GM12878 (cell line): Measurements from ENCODE around the gene CD248. TPM values are rescaled to one million over a fixed set of nuclear protein-coding genes. Genes with fewer than 3 reads are reported as not detected.
A peak's percentile ranks its signal among the peaks of the same experiment; 100 is the strongest.

Experiments used
- ATAC-seq: fragments of 200-7000 bp; cut with Tn5 transposase; 3 replicates; pipeline ENCODE4 v1.9.1; 2020; ENCODE audit warnings: mild to moderate bottlenecking, moderate library complexity
- Bru-seq: library from RNA; stranded (reverse); fragments of 400-500 nt; gene quantifications from one replicate; lab custom pipeline; 2021; lab: Mats Ljungman, UMichigan
- BruChase-seq, 2 experiments: library from RNA; stranded (reverse); fragments of 400-500 nt; gene quantifications; one replicate each; lab custom pipeline; 2021; lab: Mats Ljungman, UMichigan
- BruUV-seq: library from RNA; stranded (reverse); fragments of 400-500 nt; replicated peaks from 2 replicates; lab custom pipeline; 2021; lab: Mats Ljungman, UMichigan
- CTCF ChIA-PET: fragments of 300-600 bp; sonication (Branson Sonifier 250); formaldehyde crosslinking; extraction: SDS; loops from one replicate; lab custom pipeline; 2021; ENCODE audit warnings: inconsistent platforms; lab: Yijun Ruan, JAX
- POLR2A ChIA-PET: fragments of 350-600 bp; formaldehyde crosslinking; extraction: SDS; loops from one replicate; lab custom pipeline; 2021; ENCODE audit warnings: inconsistent platforms; lab: Charles Lee
- RAD21 ChIA-PET: fragments of 300-600 bp; sonication (Branson Sonifier 250); formaldehyde crosslinking; loops from one replicate; lab custom pipeline; 2023; ENCODE audit warnings: antibody characterized with exemption; ENCODE audit not compliant: unreplicated experiment; lab: Charles Lee
- SMC1A ChIA-PET: fragments of 300-600 bp; sonication (Branson Sonifier 250); formaldehyde crosslinking; loops from one replicate; lab custom pipeline; 2023; ENCODE audit not compliant: unreplicated experiment, uncharacterized antibody; lab: Charles Lee
- DNase-seq: peaks from one replicate; pipeline ENCODE4 v3.0.0-alpha.2; 2011; ENCODE audit warnings: low read depth, low spot score
- FAIRE-seq: peaks from 3 replicates; lab custom pipeline; 2011; peaks lifted over from hg19 to GRCh38; lab: Jason Lieb, UNC
- H2AFZ ChIP-seq: 2 replicates; pipeline ENCODE4 v1.6.0; 2011; ENCODE audit warnings: low read depth, low read length, control low read depth; ENCODE audit not compliant: control insufficient read depth
- H3K27ac ChIP-seq: 2 replicates; pipeline ENCODE4 v1.5.1; 2011; ENCODE audit warnings: control low read depth; ENCODE audit not compliant: control insufficient read depth, insufficient read depth
- H3K27me3 ChIP-seq, 2 experiments: replicated peaks in 1 of 2; 2 replicates each; pipeline versions ENCODE4 v1.6.0 to v1.6.1; 2011; ENCODE audit warnings: low read length in 1 of 2; ENCODE audit not compliant: control insufficient read depth in 2 of 2, insufficient read depth in 2 of 2
- H3K36me3 ChIP-seq, 2 experiments: 2 replicates each; pipeline ENCODE4 v1.5.1; 2011; ENCODE audit warnings: low read length in 1 of 2; ENCODE audit not compliant: control insufficient read depth in 2 of 2, insufficient read depth in 2 of 2
- H3K4me1 ChIP-seq: 2 replicates; pipeline ENCODE4 v1.6.1; 2011; ENCODE audit warnings: mild to moderate bottlenecking, low read length, moderate library complexity, mixed read lengths; ENCODE audit not compliant: control insufficient read depth, insufficient read depth
- H3K4me2 ChIP-seq: 2 replicates; pipeline ENCODE4 v1.6.0; 2011; ENCODE audit warnings: control low read depth; ENCODE audit not compliant: control insufficient read depth, insufficient read depth
- H3K4me3 ChIP-seq: fragments of 200-600 bp; sonication (generic); 2 replicates; pipeline ENCODE4 v1.5.1; 2016
- H3K79me2 ChIP-seq: 2 replicates; pipeline ENCODE4 v1.6.0; 2011; ENCODE audit warnings: low read length; ENCODE audit not compliant: control insufficient read depth, insufficient read depth
- H3K9ac ChIP-seq: 2 replicates; pipeline ENCODE4 v1.8.0; 2011; ENCODE audit warnings: low read length, control low read depth, mixed read lengths; ENCODE audit not compliant: control insufficient read depth, insufficient read depth
- H3K9me3 ChIP-seq: replicated peaks from 3 replicates; pipeline ENCODE4 v1.5.1; 2011; ENCODE audit warnings: mild to moderate bottlenecking, low read length; ENCODE audit not compliant: control insufficient read depth, insufficient read depth
- H4K20me1 ChIP-seq: 2 replicates; pipeline ENCODE4 v1.6.0; 2011; ENCODE audit not compliant: control insufficient read depth, insufficient read depth
- EGR1 ChIP-seq, 2 experiments: IDR thresholded peaks; 1 replicate in 1 of 2; 2 replicates in 1 of 2; pipeline ENCODE4 v1.6.1; 2011 to 2012; ENCODE audit warnings: low read depth in 2 of 2, low read length in 2 of 2, borderline replicate concordance in 1 of 2, mild to moderate bottlenecking in 1 of 2, moderate library complexity in 1 of 2
- NR2C2 ChIP-seq: IDR thresholded peaks from 2 replicates; pipeline ENCODE4 v1.6.1; 2011; ENCODE audit warnings: borderline replicate concordance, low read depth; ENCODE audit not compliant: control insufficient read depth, insufficient read length
- PAX8 ChIP-seq: fragments of 450-650 bp; IDR thresholded peaks from 2 replicates; pipeline ENCODE4 v1.6.1; 2017; ENCODE audit warnings: mild to moderate bottlenecking, moderate library complexity
- SIN3A ChIP-seq: IDR thresholded peaks from 2 replicates; pipeline ENCODE4 v1.6.1; 2012; ENCODE audit warnings: low read depth, low read length, improper control_type of control experiment
- SRF ChIP-seq, 2 experiments: IDR thresholded peaks; 2 replicates each; pipeline ENCODE4 v1.6.1; 2011; ENCODE audit warnings: low read depth in 2 of 2, low read length in 2 of 2, mild to moderate bottlenecking in 1 of 2, moderate library complexity in 1 of 2
- WGBS: methylation state at CpG from one replicate; pipeline ENCODE4 v1.1.6; 2016; ENCODE audit warnings: low lambda C conversion rate; ENCODE audit not compliant: insufficient replicate concordance, insufficient coverage; ENCODE audit errors: missing lambda C conversion rate; 5-methylcytosine and 5-hydroxymethylcytosine counted together
- in situ Hi-C: fragments of 300-500 bp; cut with MboI; formaldehyde crosslinking; loops from 9 replicates; pipeline ENCODE4 v1.14.3; 2018; ENCODE audit warnings: mixed read lengths
- intact Hi-C: fragments of 100-400 bp; cut with micrococcal nuclease; formaldehyde crosslinking; loops from one replicate; pipeline ENCODE4 v1.14.2; 2022; ENCODE audit not compliant: unreplicated experiment
- long read RNA-seq, 2 experiments: library from polyadenylated mRNA; unstranded; transcript quantifications; one replicate each; pipeline ENCODE4 v2.0.0, GENCODE V29; 2019 to 2020
- polyA minus RNA-seq, 3 experiments: library from RNA; depleted of rRNA, polyadenylated mRNA; stranded (reverse); fragments of >200 nt; gene quantifications; 2 replicates each; pipeline ENCODE4 v1.2.3, GENCODE V29; 2011
- polyA plus RNA-seq, 11 experiments: library from polyadenylated mRNA; depleted of rRNA in 4 of 11; unstranded in 6 of 11; stranded (reverse) in 5 of 11; fragments of >200 nt; fragmentation: Nextera tagmentation in 4 of 11; fragmentation: Illumina TruSeq in 1 of 11; extraction: Ambion mirVana in 4 of 11; extraction: Trizol in 1 of 11; gene quantifications; 1 replicate in 1 of 11; 2 replicates in 10 of 11; pipeline versions ENCODE4 v1.2.1 to v1.2.3, GENCODE V29; 2011 to 2016; ENCODE audit warnings: inconsistent platforms in 2 of 11, missing spikeins in 2 of 11, low read depth in 1 of 11
- total RNA-seq, 4 experiments: library from RNA; depleted of rRNA in 3 of 4; stranded (reverse); fragments of >200 nt in 3 of 4; fragmentation: Illumina TruSeq in 1 of 4; extraction: Trizol in 1 of 4; gene quantifications; 2 replicates each; pipeline versions ENCODE4 v1.2.1 to v1.2.3, GENCODE V29; 2013 to 2021

The CD248 gene
- not detected in 2 replicates for total RNA-seq (2013; cell fraction: nucleolus; rRNA removed)
- total RNA-seq (2014; rRNA removed) (not detected in 2 replicates), total RNA-seq (2014; rRNA removed; fragmentation: Illumina TruSeq; extraction: Trizol) (not detected in 2 replicates), total RNA-seq (2021) (0.13 and 0.21 TPM in 2 replicates), polyA plus RNA-seq (2011; rRNA removed) (not detected in 2 replicates), polyA plus RNA-seq (2014; fragmentation: Illumina TruSeq; extraction: Trizol) (not detected in 2 replicates), polyA plus RNA-seq (2014; fragmentation: Nextera tagmentation; extraction: Ambion mirVana) (not detected), polyA plus RNA-seq (2014; rRNA removed) (not detected in 2 replicates), polyA plus RNA-seq (2016; fragmentation: Nextera tagmentation; extraction: Ambion mirVana) (under 1 TPM; 0.10 to 0.20 TPM), polyA minus RNA-seq (2011; rRNA and poly(A)+ RNA removed) (not detected in 2 replicates), Bru-seq, nascent RNA (not detected), BruChase-seq, experiment 1, labeled RNA remaining after a 6-hour chase (not detected), BruChase-seq, experiment 2, labeled RNA remaining after a 2-hour chase (percentile 27 among the genes with signal in this experiment)
- not detected for polyA plus RNA-seq (2011; ENCODE audit: low read depth)
- polyA plus RNA-seq (2011; cell fraction: cytosol; rRNA removed), result not detected in 2 replicates
- not detected in 2 replicates for polyA plus RNA-seq (2011; cell fraction: nucleus; rRNA removed)
- not detected in 2 replicates for polyA plus RNA-seq (2012)
- not detected in 2 replicates for polyA minus RNA-seq (2011; cell fraction: cytosol; rRNA and poly(A)+ RNA removed)
- polyA minus RNA-seq (2011; cell fraction: nucleus; rRNA and poly(A)+ RNA removed), result not detected in 2 replicates
- long read RNA-seq, experiment 1, result 0 reads
- long read RNA-seq, experiment 2, result 0 reads

DNA sequence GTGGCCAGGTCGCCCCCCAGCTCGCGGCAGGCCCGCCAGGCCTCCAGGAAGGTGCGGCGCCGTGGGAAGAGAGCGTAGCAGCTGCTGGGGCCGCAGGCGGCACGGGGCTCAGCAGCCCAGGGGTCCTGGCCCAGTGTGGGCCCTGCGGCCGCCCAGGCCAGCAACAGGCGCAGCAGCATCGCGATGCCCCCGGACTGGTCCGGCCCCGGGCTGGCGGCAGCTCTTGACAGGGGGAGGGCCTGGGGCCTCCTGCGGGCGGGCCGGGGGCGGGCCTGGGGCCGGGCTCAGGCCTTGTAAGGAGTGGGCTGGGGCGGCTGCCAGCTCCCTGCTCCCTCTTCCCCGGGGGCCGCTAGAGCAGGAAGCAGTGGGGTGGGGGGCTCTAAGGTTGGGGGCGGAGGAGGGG is at the start of gene CD248:
Gene CD248, minus strand, starts transcription at position 196 of the 403 bp plus-strand sequence. Its CDS starts 17 bp downstream, at position 179.
- Histone ChIP-seq H3K4me2 (peak within 1 kb of the TSS; percentile 70), H3K79me2 (no peaks in the 10 kb centered on the region), H3K9me3 (no peaks in the 10 kb centered on the region; the same call in 2 of the 3 replicates), H3K36me3 (no peaks in the 10 kb centered on the region), H3K4me3 (no peak within 1 kb of the TSS), H3K4me1 (peaks cover 18% of the 10 kb centered on the region), H2AFZ (peak within 1 kb of the TSS; percentile 82), H3K9ac (peak within 1 kb of the TSS; percentile 34; the same call in 1 of the 2 replicates)
- ChIA-PET RAD21 (no interaction called here), CTCF (interaction anchor here (1.5 to 1.9 kb wide), 2 partner anchors 10 to 69 kb away, joined by 6 to 7 read pairs; no protein-coding TSS in a partner anchor), POLR2A (interaction anchor here (0.9 kb wide), 1 partner anchor 49 kb away, joined by 3 read pairs; the partner anchor contains the start of gene RAB1B)
- DNase-seq, result no peak
- BruUV-seq, result no TSS peak
- TF ChIP-seq SIN3A, result no peak
- TF ChIP-seq EGR1 (IDR thresholded peaks at IDR 0.05; ENCODE audit: borderline replicate concordance in 1 of 2, low read depth in 2 of 2, low read length in 2 of 2), result 0 out of 3 replicates have a peak, but pooled peaks of 1 of the 2 experiments have one; percentile 8
- no peak for TF ChIP-seq NR2C2
- TF ChIP-seq SRF (IDR thresholded peaks at IDR 0.05; ENCODE audit: low read depth in 2 of 2, low read length in 2 of 2), result peak in 1 of 2 experiments; percentile 52; a peak in 1 of 4 replicates
- TF ChIP-seq PAX8, result no peak
- TF ChIP-seq, all 136 proteins: peak for 2
- no peaks in the 10 kb centered on the region; a peak in 1 of 4 replicates for H3K27me3 ChIP-seq
- H3K27ac ChIP-seq, result peak within 1 kb of the TSS; percentile 82
- H4K20me1 ChIP-seq, result no peaks in the 10 kb centered on the region
- FAIRE-seq, result no peak
- no peak for ATAC-seq
- intact Hi-C loops, result no loop called here
- WGBS, result 48% methylated on average over 23 of the region's 29 CpGs
- in situ Hi-C loops, result no loop called here
- SMC1A ChIA-PET, result interaction anchor here (1.2 kb wide), 3 partner anchors 12 to 31 kb away, joined by 3 to 4 read pairs (median 3); no protein-coding TSS in a partner anchor
